Measurements from ENCODE around the gene DACH1.

- TF ChIP-seq POLR2A (IDR thresholded peaks at IDR 0.05), result no peak
- no peak for TF ChIP-seq CTCF (IDR thresholded peaks at IDR 0.05)
These were observed 207.6 kb downstream of the DACH1 start for GRCh38 chr13:71659404-71659803.

All from esophagus squamous epithelium (tissue), 4 donors.